Measurements from ENCODE around the gene MISP3.

The MISP3 gene

GRCh38 chr19:14052470-14052869, 20.1 kb upstream of the MISP3 start:
- no peak overlapping the region for H3K27ac ChIP-seq
- no peaks in the 10 kb centered on the region for H3K9me3 ChIP-seq
- H3K4me3 ChIP-seq (ENCODE audit: low read depth in 1 of 2, low read length in 1 of 2), result no peak overlapping the region
- TF ChIP-seq CTCF (IDR thresholded peaks at IDR 0.05), result no peak
- no peaks in the 10 kb centered on the region for H3K36me3 ChIP-seq
- peaks cover 0 to 3% of the 10 kb centered on the region in 2 experiments for H3K4me1 ChIP-seq (ENCODE audit: control insufficient read depth in 1 of 2, insufficient read depth in 1 of 2, low read depth in 1 of 2, low read length in 1 of 2)
- peaks cover 44% of the 10 kb centered on the region for H3K27me3 ChIP-seq

GRCh38 chr19:14053032-14053431, 19.6 kb upstream of the MISP3 start:
- Histone ChIP-seq H3K27ac (no peak overlapping the region), H3K4me3 (ENCODE audit: low read depth in 1 of 2, low read length in 1 of 2) (no peak overlapping the region), H3K9me3 (no peaks in the 10 kb centered on the region), H3K4me1 (ENCODE audit: control insufficient read depth in 1 of 2, insufficient read depth in 1 of 2, low read depth in 1 of 2, low read length in 1 of 2) (peaks cover 0 to 3% of the 10 kb centered on the region in 2 experiments), H3K27me3 (peaks cover 49% of the 10 kb centered on the region), H3K36me3 (no peaks in the 10 kb centered on the region)
- TF ChIP-seq CTCF (IDR thresholded peaks at IDR 0.05), result no peak

- Histone ChIP-seq H3K36me3 (no peaks in the 10 kb centered on the region), H3K27ac (no peak overlapping the region), H3K4me3 (ENCODE audit: low read depth in 1 of 2, low read length in 1 of 2) (no peak overlapping the region), H3K27me3 (peaks cover 54% of the 10 kb centered on the region), H3K4me1 (ENCODE audit: control insufficient read depth in 1 of 2, insufficient read depth in 1 of 2, low read depth in 1 of 2, low read length in 1 of 2) (peaks cover 0 to 3% of the 10 kb centered on the region in 2 experiments), H3K9me3 (no peaks in the 10 kb centered on the region)
- TF ChIP-seq CTCF (IDR thresholded peaks at IDR 0.05), result no peak
Measured at GRCh38 chr19:14053500-14053899, 19.1 kb upstream of the MISP3 start.

GRCh38 chr19:14054099-14054498, 18.5 kb upstream of the MISP3 start:
- H3K27ac ChIP-seq, result no peak overlapping the region
- peaks cover 60% of the 10 kb centered on the region for H3K27me3 ChIP-seq
- no peak for TF ChIP-seq CTCF (IDR thresholded peaks at IDR 0.05)
- no peak overlapping the region for H3K4me3 ChIP-seq (ENCODE audit: low read depth in 1 of 2, low read length in 1 of 2)
- peaks cover 0 to 7% of the 10 kb centered on the region in 2 experiments for H3K4me1 ChIP-seq (ENCODE audit: control insufficient read depth in 1 of 2, insufficient read depth in 1 of 2, low read depth in 1 of 2, low read length in 1 of 2)
- no peaks in the 10 kb centered on the region for H3K9me3 ChIP-seq
- H3K36me3 ChIP-seq, result no peaks in the 10 kb centered on the region

GRCh38 chr19:14054721-14055120, 17.9 kb upstream of the MISP3 start:
- Histone ChIP-seq H3K27ac (no peak overlapping the region), H3K4me3 (ENCODE audit: low read depth in 1 of 2, low read length in 1 of 2) (no peak overlapping the region), H3K4me1 (ENCODE audit: control insufficient read depth in 1 of 2, insufficient read depth in 1 of 2, low read depth in 1 of 2, low read length in 1 of 2) (peaks cover 0 to 7% of the 10 kb centered on the region in 2 experiments), H3K36me3 (no peaks in the 10 kb centered on the region), H3K9me3 (no peaks in the 10 kb centered on the region), H3K27me3 (peaks cover 66% of the 10 kb centered on the region)
- no peak for TF ChIP-seq CTCF (IDR thresholded peaks at IDR 0.05)

GRCh38 chr19:14055396-14055795, 17.2 kb upstream of the MISP3 start:
- peaks cover 0 to 7% of the 10 kb centered on the region in 2 experiments for H3K4me1 ChIP-seq (ENCODE audit: control insufficient read depth in 1 of 2, insufficient read depth in 1 of 2, low read depth in 1 of 2, low read length in 1 of 2)
- H3K27me3 ChIP-seq, result peaks cover 73% of the 10 kb centered on the region
- no peaks in the 10 kb centered on the region for H3K9me3 ChIP-seq
- H3K36me3 ChIP-seq, result no peaks in the 10 kb centered on the region
- H3K27ac ChIP-seq, result no peak overlapping the region
- no peak overlapping the region for H3K4me3 ChIP-seq (ENCODE audit: low read depth in 1 of 2, low read length in 1 of 2)
- TF ChIP-seq CTCF (IDR thresholded peaks at IDR 0.05), result no peak

All from neutrophil (primary cell).